ENCODE measurements around the gene NKAIN4. TPM values are rescaled to one million over a fixed set of nuclear protein-coding genes. Genes with fewer than 3 reads are reported as not detected.

NKAIN4 gene
- total and polyA plus RNA-seq, 2 donors from 2014 or later = 29.7 to 107 TPM

DNA sequence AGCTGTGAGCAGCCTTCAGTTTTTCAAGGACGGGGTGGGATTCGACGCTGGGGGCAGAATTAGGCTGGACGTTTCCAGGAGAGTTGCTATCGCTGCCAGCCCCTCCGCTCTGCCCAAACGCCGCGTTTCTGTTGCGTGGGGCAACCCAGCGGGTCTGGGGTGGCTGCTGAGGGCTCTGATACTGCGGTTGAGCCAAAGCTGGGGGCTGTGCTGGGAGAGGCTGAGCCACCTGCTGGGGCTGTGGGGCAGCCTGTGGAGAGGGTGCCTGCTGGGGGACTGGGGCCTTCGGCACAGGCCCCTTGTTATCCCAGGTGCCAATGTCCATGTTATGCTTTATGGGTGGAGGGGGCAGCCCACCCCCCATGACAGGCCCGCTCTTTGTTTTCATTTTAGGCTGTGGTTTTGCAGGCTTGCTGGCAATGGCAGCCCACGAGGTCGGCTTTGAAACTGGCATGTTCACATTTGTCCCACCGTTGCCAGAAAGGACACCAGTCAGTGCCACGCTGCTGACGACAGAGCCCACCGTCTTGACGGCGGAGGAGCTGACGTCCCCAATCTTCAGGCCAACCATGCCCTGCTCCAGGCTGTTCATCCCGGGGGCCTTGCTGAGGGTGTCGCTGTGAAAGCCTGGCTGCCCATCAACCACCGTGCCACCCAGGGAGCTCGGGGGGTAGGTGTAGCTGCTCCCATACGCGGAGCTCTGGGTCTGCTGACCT lies 51.3 kb downstream of the NKAIN4 start:
- intact Hi-C loops (cut with DNase I) = no loop called here
- Histone ChIP-seq H3K4me1 (ENCODE audit: control insufficient read depth in 2 of 3, insufficient read depth in 2 of 3, low read depth in 1 of 3, low read length in 3 of 3) (peaks cover 0 to 11% (median 6%) of the 10 kb centered on the region in 3 donors), H3K9me3 (ENCODE audit: control insufficient read depth in 2 of 3, insufficient read depth in 1 of 3, low read length in 3 of 3) (no peaks in the 10 kb centered on the region), H3K27me3 (ENCODE audit: control insufficient read depth, insufficient read depth, low read length) (no peaks in the 10 kb centered on the region), H3K9ac (ENCODE audit: low read length in 3 of 3) (no peak overlapping the region), H3K27ac (ENCODE audit: low read depth in 2 of 2, low read length in 2 of 2) (no peak overlapping the region), H3K4me3 (ENCODE audit: low read length in 3 of 3) (no peak overlapping the region), H3K36me3 (ENCODE audit: control insufficient read depth in 2 of 3, insufficient read depth in 3 of 3, low read length in 3 of 3) (peaks cover 4 to 41% (median 22%) of the 10 kb centered on the region in 3 donors)
- TF ChIP-seq, protein P1, sequence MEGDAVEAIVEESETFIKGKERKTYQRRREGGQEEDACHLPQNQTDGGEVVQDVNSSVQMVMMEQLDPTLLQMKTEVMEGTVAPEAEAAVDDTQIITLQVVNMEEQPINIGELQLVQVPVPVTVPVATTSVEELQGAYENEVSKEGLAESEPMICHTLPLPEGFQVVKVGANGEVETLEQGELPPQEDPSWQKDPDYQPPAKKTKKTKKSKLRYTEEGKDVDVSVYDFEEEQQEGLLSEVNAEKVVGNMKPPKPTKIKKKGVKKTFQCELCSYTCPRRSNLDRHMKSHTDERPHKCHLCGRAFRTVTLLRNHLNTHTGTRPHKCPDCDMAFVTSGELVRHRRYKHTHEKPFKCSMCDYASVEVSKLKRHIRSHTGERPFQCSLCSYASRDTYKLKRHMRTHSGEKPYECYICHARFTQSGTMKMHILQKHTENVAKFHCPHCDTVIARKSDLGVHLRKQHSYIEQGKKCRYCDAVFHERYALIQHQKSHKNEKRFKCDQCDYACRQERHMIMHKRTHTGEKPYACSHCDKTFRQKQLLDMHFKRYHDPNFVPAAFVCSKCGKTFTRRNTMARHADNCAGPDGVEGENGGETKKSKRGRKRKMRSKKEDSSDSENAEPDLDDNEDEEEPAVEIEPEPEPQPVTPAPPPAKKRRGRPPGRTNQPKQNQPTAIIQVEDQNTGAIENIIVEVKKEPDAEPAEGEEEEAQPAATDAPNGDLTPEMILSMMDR (IDR thresholded peaks at IDR 0.05; ENCODE audit: borderline replicate concordance, extremely low read depth, insufficient read depth) = no peak
- FAIRE-seq = no peak
- peak in 1 of 5 donors; percentile 54 for DNase-seq

DNA sequence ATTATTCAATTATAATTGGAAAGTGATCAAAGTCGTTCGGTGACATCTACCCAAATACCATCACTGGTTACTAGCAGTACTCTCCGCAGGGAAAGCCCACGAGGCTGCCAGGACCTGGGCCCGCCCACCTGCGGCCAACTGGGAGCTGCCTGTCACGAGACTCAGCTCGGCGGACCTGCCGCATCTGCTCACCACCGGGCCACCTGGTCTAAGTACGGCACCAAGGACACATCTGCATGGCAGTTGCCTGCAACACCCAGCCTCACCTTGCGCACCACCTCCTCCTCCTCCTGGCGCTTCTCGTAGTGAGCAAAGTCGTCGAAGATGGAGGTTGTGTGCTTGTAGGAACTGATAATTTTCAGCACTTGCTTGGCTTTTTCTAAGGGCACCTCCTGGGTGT lies 52.2 kb downstream of the NKAIN4 start:
- TF ChIP-seq, protein P1 (IDR thresholded peaks at IDR 0.05; ENCODE audit: borderline replicate concordance, extremely low read depth, insufficient read depth) = no peak
- FAIRE-seq (no peak), DNase-seq (peak in 1 of 5 donors; percentile 64)
- Histone ChIP-seq H3K27ac (ENCODE audit: low read depth in 2 of 2, low read length in 2 of 2) (no peak overlapping the region), H3K4me1 (ENCODE audit: control insufficient read depth in 2 of 3, insufficient read depth in 2 of 3, low read depth in 1 of 3, low read length in 3 of 3) (peaks cover 0 to 15% (median 14%) of the 10 kb centered on the region in 3 donors), H3K27me3 (ENCODE audit: control insufficient read depth, insufficient read depth, low read length) (no peaks in the 10 kb centered on the region), H3K4me3 (ENCODE audit: low read length in 3 of 3) (no peak overlapping the region), H3K36me3 (ENCODE audit: control insufficient read depth in 2 of 3, insufficient read depth in 3 of 3, low read length in 3 of 3) (peaks cover 4 to 41% (median 22%) of the 10 kb centered on the region in 3 donors), H3K9me3 (ENCODE audit: control insufficient read depth in 2 of 3, insufficient read depth in 1 of 3, low read length in 3 of 3) (no peaks in the 10 kb centered on the region), H3K9ac (ENCODE audit: low read length in 3 of 3) (no peak overlapping the region)
- intact Hi-C loops (cut with DNase I) = no loop called here

DNA sequence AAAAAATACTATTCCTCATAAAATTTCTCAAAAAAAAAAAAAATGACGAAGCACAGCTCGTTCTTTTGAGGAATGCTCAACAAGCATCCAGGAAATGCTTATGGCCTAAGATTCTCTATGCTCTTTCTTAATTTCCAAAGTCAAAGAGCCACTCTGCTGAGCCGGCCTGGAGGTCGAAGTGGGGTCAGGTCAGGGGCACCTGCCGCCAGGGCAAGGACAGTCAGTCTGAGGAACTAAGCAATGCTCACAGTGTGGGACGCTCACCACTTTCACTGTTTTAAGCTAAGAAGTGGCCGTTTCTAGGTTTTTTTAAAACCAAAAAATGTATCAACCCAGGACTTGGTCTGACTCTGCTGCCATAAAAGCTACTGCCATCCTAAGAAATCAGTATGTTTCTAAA lies 55.7 kb downstream of the NKAIN4 start:
- Histone ChIP-seq H3K9ac (ENCODE audit: low read length in 3 of 3) (no peak overlapping the region), H3K36me3 (ENCODE audit: control insufficient read depth in 2 of 3, insufficient read depth in 3 of 3, low read length in 3 of 3) (peaks cover 0 to 31% (median 14%) of the 10 kb centered on the region in 3 donors), H3K4me3 (ENCODE audit: low read length in 3 of 3) (no peak overlapping the region), H3K4me1 (ENCODE audit: control insufficient read depth in 2 of 3, insufficient read depth in 2 of 3, low read depth in 1 of 3, low read length in 3 of 3) (peaks cover 0 to 19% (median 16%) of the 10 kb centered on the region in 3 donors), H3K9me3 (ENCODE audit: control insufficient read depth in 2 of 3, insufficient read depth in 1 of 3, low read length in 3 of 3) (no peaks in the 10 kb centered on the region), H3K27ac (ENCODE audit: low read depth in 2 of 2, low read length in 2 of 2) (no peak overlapping the region), H3K27me3 (ENCODE audit: control insufficient read depth, insufficient read depth, low read length) (no peaks in the 10 kb centered on the region)
- intact Hi-C loops (cut with DNase I) = no loop called here
- TF ChIP-seq, protein P1 (IDR thresholded peaks at IDR 0.05; ENCODE audit: borderline replicate concordance, extremely low read depth, insufficient read depth) = no peak
- DNase-seq = peak in 1 of 5 donors; percentile 22
- no peak for FAIRE-seq

All from kidney (tissue), 14 donors.